Psoas muscle (tissue), 8 donors: ENCODE measurements around the gene NEURL1. TPM values are rescaled to one million over a fixed set of nuclear protein-coding genes. Genes with fewer than 3 reads are reported as not detected.

ENCODE experiments used
- ATAC-seq, 4 donors: fragments of 200-7000 bp; cut with Tn5 transposase; one replicate each; pipeline ENCODE4 v1.9.1; 2020; ENCODE audit warnings: moderate library complexity in 3 of 4, mild to moderate bottlenecking in 2 of 4
- DNase-seq, 2 donors: peaks; one replicate each; pipeline ENCODE4 v3.0.0-alpha.2; 2020
- H3K27ac ChIP-seq: fragments of 200-600 bp; one replicate; pipeline ENCODE4 v1.8.0; 2022
- H3K27me3 ChIP-seq, 3 donors: fragments of 200-600 bp in 1 of 3; one replicate each; pipeline versions ENCODE4 v1.6.1 to v1.8.0; 2013 to 2022; ENCODE audit warnings: low read length in 2 of 3, mild to moderate bottlenecking in 2 of 3, moderate library complexity in 1 of 3; ENCODE audit not compliant: insufficient read depth in 3 of 3
- H3K36me3 ChIP-seq, 2 donors: fragments of 200-600 bp in 1 of 2; one replicate each; pipeline versions ENCODE4 v1.6.1 to v1.8.0; 2013 to 2022; ENCODE audit warnings: low read depth in 1 of 2, mild to moderate bottlenecking in 1 of 2, moderate library complexity in 1 of 2; ENCODE audit not compliant: insufficient read depth in 1 of 2
- H3K4me1 ChIP-seq: fragments of 200-600 bp; one replicate; pipeline ENCODE4 v1.8.0; 2022
- H3K4me3 ChIP-seq: fragments of 200-600 bp; one replicate; pipeline ENCODE4 v1.8.0; 2022; ENCODE audit warnings: mild to moderate bottlenecking
- H3K9me3 ChIP-seq: fragments of 200-600 bp; one replicate; pipeline ENCODE4 v1.8.0; 2022
- WGBS, 3 donors: extraction: QIAGEN DNeasy Blood & Tissue Kit; methylation state at CpG; one replicate each; pipeline versions ENCODE4 v1.1.6 to v1.1.7; 2013; 5-methylcytosine and 5-hydroxymethylcytosine counted together
- intact Hi-C, 2 donors: fragments of 100-400 bp; cut with DNase I; formaldehyde crosslinking; loops; one replicate each; pipeline versions ENCODE4 v1.11.0 to v1.14.2; 2022
- polyA plus RNA-seq, 3 donors: library from polyadenylated mRNA; stranded (reverse); fragments of 200-250 nt; gene quantifications; one replicate each; pipeline ENCODE4 v1.2.3, GENCODE V29; 2013
- total RNA-seq, 4 donors: library from RNA; stranded (reverse); fragmentation: NEBNext Ultra II Directional in 2 of 4; extraction: Animal tissue kit (Norgen Biotek cat#: 25700) in 2 of 4; gene quantifications; one replicate each; pipeline versions ENCODE4 v1.2.1 to v1.2.4, GENCODE V29; 2021 to 2023
- TF ChIP-seq, protein P1 (sequence below): fragments of 200-600 bp; IDR thresholded peaks from one replicate; pipeline ENCODE4 v1.8.0; 2022; ENCODE audit warnings: antibody characterized with exemption
- donor health status: healthy with polysubstance abuse.
- donor health status: DM: no; HTN: no; CAD: no; lungs with moderate emphysema.
- donor health status: Bipolar disorder and iron deficiency.
- donor health status: healthy.
- donor health status: DM: yes; HTN: yes; CAD: no.
- donor health status: DM: no; HTN: no; CAD: no.
- donor health status: DM: no; HTN: no; CAD: no.
- donor health status: DM: yes; HTN: yes; CAD: no.

Gene NEURL1
- total and polyA plus RNA-seq, 7 donors, result 10.9 to 103 (median 66.6) TPM

DNA sequence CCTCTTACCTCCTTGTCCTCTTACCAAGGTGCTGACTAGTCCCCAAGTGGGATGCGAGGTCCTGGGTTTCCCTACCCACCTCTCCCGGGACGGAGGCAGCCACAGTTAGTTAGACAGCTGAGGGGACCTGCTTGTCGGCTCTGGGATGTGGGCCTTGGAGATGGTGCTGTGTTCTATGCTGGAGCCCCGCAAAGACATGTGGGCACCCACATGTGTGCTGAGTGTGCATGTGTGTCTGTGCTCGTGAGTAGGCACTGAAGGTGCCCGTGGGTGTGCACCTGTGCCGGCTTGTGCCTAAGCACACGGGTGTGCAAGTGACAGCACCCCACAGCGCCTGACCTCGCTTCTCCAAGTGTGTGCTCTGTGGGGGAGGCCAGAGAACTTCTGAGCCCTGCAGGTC is 62.2 kb downstream of the NEURL1 start:
- intact Hi-C loops, result no loop called here
- H3K9me3 ChIP-seq, result no peaks in the 10 kb centered on the region
- no peaks in the 10 kb centered on the region for H3K36me3 ChIP-seq
- no peaks in the 10 kb centered on the region for H3K27me3 ChIP-seq
- DNase-seq, result peak in 1 of 2 donors; percentile 47
- peak; percentile 7 to 32 (median 12) for ATAC-seq
- 28 to 47% (median 29%) methylated on average over 11 of the region's 11 CpGs for WGBS, 3 donors
- TF ChIP-seq, protein P1, sequence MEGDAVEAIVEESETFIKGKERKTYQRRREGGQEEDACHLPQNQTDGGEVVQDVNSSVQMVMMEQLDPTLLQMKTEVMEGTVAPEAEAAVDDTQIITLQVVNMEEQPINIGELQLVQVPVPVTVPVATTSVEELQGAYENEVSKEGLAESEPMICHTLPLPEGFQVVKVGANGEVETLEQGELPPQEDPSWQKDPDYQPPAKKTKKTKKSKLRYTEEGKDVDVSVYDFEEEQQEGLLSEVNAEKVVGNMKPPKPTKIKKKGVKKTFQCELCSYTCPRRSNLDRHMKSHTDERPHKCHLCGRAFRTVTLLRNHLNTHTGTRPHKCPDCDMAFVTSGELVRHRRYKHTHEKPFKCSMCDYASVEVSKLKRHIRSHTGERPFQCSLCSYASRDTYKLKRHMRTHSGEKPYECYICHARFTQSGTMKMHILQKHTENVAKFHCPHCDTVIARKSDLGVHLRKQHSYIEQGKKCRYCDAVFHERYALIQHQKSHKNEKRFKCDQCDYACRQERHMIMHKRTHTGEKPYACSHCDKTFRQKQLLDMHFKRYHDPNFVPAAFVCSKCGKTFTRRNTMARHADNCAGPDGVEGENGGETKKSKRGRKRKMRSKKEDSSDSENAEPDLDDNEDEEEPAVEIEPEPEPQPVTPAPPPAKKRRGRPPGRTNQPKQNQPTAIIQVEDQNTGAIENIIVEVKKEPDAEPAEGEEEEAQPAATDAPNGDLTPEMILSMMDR, result no peak
- H3K4me3 ChIP-seq, result peak overlapping the region; percentile 71
- peak overlapping the region; percentile 77 for H3K27ac ChIP-seq
- peaks cover 34% of the 10 kb centered on the region for H3K4me1 ChIP-seq

DNA sequence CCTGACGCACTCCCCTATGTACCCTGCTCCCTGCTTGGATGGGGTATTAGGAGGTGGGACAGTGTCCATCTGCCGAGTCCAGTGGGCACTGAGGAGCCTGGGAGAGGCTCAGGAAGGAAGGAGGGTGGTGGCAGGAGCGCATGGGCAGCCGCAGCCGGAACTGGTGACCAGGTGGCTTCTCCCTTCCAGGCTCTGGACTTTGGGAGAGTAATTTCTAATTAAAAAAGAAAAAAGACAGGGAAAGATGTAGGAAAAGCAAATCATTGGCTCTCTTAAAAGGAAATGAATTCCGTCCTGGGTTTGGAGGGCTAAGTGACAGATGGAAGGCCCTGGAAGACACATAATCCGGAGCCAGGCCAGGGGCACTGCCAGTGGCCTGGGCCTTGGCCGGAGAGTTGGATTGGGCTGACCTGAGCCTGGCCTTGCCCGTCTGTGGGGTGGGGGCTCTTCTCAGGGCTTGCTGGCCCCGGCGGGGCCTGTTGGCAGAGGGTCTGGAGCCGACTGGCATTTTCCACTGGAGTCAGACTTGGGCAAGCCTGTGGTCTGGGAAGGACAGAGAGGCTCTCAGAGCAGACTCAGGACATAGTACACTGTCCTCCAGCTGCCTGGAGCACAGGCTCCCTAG is 63.0 kb downstream of the NEURL1 start:
- peak overlapping the region; percentile 71 for H3K4me3 ChIP-seq
- WGBS, 3 donors, result 27 to 49% (median 30%) methylated on average over 12 of the region's 12 CpGs
- H3K27ac ChIP-seq, result peak overlapping the region; percentile 77
- DNase-seq, result peak in 1 of 2 donors; percentile 40
- intact Hi-C loops, result no loop called here
- H3K36me3 ChIP-seq, result no peaks in the 10 kb centered on the region
- H3K27me3 ChIP-seq, result no peaks in the 10 kb centered on the region
- peak; percentile 20 to 54 (median 34) for ATAC-seq
- TF ChIP-seq, protein P1, result no peak
- peaks cover 37% of the 10 kb centered on the region for H3K4me1 ChIP-seq
- H3K9me3 ChIP-seq, result no peaks in the 10 kb centered on the region

DNA sequence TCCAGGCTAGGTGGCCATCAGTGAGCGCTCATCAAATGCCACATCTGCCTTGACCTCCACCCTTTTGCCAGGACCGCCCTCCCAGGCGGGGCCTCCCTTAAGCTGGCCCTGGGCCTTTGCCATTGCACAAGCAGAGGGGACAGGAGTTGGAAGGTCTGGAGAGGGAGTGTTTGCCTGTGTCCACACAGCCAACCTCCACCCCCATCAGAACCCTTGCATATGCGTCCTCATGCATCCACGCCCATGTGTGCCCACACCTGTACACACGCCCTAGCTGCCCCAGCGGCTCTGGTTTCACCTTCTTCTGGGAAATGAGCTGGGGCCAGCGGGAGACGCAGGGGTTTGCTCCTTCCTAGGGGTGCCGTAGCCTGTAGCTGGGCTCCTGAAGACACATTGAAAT is 64.0 kb downstream of the NEURL1 start:
- no peaks in the 10 kb centered on the region for H3K9me3 ChIP-seq
- intact Hi-C loops, result no loop called here
- 37 to 64% (median 40%) methylated on average over 10 of the region's 10 CpGs for WGBS, 3 donors
- DNase-seq (peak in 1 of 2 donors; percentile 66), ATAC-seq (peak; percentile 10 to 63 (median 52))
- H3K4me1 ChIP-seq, result peaks cover 37% of the 10 kb centered on the region
- peak overlapping the region; percentile 71 for H3K4me3 ChIP-seq
- H3K36me3 ChIP-seq, result no peaks in the 10 kb centered on the region
- peak overlapping the region; percentile 77 for H3K27ac ChIP-seq
- H3K27me3 ChIP-seq, result no peaks in the 10 kb centered on the region
- TF ChIP-seq, protein P1, result no peak

DNA sequence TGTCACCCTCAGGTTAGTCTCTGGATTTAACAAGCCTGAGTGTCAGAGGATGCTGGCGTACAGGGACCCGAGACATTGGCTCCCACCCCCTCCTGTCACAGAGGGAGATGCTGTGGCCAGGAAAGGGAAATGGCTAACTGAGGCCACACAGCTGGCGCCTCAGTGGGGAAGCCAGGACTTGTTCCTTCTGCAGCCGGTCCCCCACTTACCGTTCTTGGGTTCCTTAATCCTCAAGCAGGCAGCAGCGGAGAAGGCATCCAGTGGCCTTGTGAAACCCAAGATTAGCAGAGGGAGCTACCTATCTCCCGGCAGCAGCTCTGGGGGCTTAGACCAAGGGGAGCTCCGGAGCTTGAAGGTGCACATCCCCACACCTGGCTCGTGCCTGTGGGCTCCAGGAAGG is 65.4 kb downstream of the NEURL1 start:
- intact Hi-C loops, result no loop called here
- DNase-seq, result no peak

More for the DNA sequence above, 65.4 kb downstream of the NEURL1 start:
- Histone ChIP-seq H3K27me3 (no peaks in the 10 kb centered on the region), H3K27ac (peak overlapping the region; percentile 9), H3K9me3 (no peaks in the 10 kb centered on the region), H3K4me1 (peaks cover 41% of the 10 kb centered on the region), H3K4me3 (no peak overlapping the region), H3K36me3 (no peaks in the 10 kb centered on the region)
- ATAC-seq, result no peak
- TF ChIP-seq, protein P1, result no peak
- 33 to 70% (median 43%) methylated on average over 9 of the region's 9 CpGs for WGBS, 3 donors
